Activated naive CD8-positive, alpha-beta T cell (primary cell): ENCODE results near the gene TINCR.

Experiments
- H3K27ac Mint-ChIP-seq: one replicate; pipeline ENCODE4 v1.8.0; 2021; ENCODE audit warnings: mixed read lengths
- H3K27me3 Mint-ChIP-seq: one replicate; pipeline ENCODE4 v1.8.0; 2021; ENCODE audit warnings: mixed read lengths
- H3K36me3 Mint-ChIP-seq: one replicate; pipeline ENCODE4 v1.8.0; 2021; ENCODE audit warnings: mixed read lengths
- H3K4me1 Mint-ChIP-seq: one replicate; pipeline ENCODE4 v1.8.0; 2021; ENCODE audit warnings: low read depth, mixed read lengths
- H3K4me3 Mint-ChIP-seq: one replicate; pipeline ENCODE4 v1.8.0; 2021; ENCODE audit warnings: mild to moderate bottlenecking, mixed read lengths
- H3K9me3 Mint-ChIP-seq: one replicate; pipeline ENCODE4 v1.8.0; 2021; ENCODE audit warnings: low read depth, mixed read lengths

The TINCR gene

DNA sequence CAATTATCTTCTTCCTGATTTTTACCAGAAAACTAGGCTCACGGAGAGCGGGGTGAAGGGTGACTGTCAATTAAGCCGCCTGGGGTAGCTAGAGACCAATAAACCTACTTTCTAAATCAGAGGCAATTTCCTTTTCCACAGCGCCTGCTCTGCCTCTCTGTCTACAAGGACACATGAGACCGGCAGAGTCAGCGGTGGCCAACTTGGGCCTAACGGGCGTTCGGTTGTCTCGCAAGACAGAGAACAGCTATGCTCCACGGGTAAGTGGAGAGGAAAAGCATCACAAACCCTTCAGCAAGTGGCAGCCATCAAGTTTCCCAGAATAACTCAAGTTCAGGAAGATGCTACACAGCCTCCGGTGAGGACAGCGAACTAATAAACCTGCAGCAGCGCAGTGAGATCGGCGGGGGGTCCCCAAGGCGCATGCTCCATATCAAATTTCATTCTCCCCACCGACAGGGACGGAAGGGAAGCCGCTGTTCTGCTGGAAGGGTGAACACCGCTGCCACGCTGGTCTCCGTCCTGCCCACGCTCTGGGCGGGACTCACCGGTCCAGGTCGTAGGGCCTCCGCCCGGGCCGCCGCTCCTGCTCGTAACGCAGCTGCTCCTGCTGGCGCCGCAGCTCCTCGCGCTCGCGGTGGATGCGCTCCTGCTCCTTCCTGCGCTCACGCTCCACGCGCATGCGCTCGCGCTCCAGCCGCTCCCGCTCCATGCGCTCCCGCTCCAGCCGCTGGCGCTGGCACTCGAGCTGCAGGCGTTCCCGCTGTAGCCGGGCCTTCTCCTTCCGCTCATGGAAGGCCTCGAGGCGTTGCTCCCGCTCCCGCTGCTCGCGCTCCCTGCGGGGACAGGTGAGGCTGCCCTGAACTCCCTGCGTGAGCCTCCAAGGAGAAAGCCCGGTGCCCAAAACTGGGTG lies 25.8 kb upstream of the TINCR start:
- H3K27ac Mint-ChIP-seq, result no peak overlapping the region
- no peak overlapping the region for H3K4me3 Mint-ChIP-seq
- no peaks in the 10 kb centered on the region for H3K4me1 Mint-ChIP-seq
- H3K9me3 Mint-ChIP-seq, result no peaks in the 10 kb centered on the region
- H3K27me3 Mint-ChIP-seq, result no peaks in the 10 kb centered on the region
- peaks cover 3% of the 10 kb centered on the region for H3K36me3 Mint-ChIP-seq

DNA sequence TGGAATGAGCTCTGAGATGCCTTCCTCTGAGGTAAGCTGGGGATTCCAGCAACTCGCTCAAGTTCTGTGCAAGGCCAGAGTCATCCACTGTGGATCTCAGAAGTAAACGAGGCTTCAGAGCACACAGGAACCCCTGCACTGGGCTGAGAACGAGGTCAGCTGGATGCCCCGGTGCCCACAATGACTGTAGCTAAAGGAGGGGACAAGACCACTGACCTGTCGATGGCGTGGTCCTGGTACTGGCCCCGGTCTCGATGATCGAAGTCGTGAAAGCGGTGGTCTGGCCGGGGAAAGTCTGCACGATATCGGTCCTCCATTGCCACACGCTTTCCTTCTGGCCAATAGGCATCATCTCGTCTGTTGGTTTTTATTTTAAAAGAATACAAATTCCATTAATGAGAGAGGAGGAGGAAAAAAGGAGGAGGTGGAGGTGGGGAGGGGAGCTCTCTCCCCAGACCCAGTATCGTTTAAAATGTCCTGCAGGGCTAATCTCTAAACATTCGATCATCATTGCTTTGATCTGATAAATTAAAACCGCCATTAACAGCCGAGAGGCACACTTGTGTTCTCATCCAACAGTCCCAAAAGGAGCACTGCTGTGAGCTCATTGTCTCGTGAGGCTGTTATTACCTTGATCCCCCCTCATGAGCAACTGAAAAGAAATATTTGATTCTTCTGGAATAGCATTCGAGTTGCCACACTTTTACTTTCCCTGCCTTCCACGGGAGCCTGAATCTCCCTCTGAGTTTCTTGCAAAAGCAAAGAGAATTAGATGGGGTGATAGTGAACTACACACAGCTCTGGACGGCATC lies 25.0 kb upstream of the TINCR start:
- Mint-ChIP-seq H3K36me3 (peaks cover 3% of the 10 kb centered on the region), H3K4me3 (no peak overlapping the region), H3K27me3 (no peaks in the 10 kb centered on the region), H3K27ac (no peak overlapping the region), H3K9me3 (no peaks in the 10 kb centered on the region), H3K4me1 (no peaks in the 10 kb centered on the region)

GRCh38 chr19:5591476-5591875 lies 23.7 kb upstream of the TINCR start:
- peaks cover 3% of the 10 kb centered on the region for H3K4me1 Mint-ChIP-seq
- H3K27ac Mint-ChIP-seq, result no peak overlapping the region
- H3K27me3 Mint-ChIP-seq, result no peaks in the 10 kb centered on the region
- H3K9me3 Mint-ChIP-seq, result no peaks in the 10 kb centered on the region
- H3K4me3 Mint-ChIP-seq, result no peak overlapping the region
- peaks cover 5% of the 10 kb centered on the region for H3K36me3 Mint-ChIP-seq

GRCh38 chr19:5590865-5591154 lies 23.1 kb upstream of the TINCR start:
- H3K9me3 Mint-ChIP-seq, result no peaks in the 10 kb centered on the region
- H3K27me3 Mint-ChIP-seq, result no peaks in the 10 kb centered on the region
- H3K4me1 Mint-ChIP-seq, result peaks cover 6% of the 10 kb centered on the region
- no peak overlapping the region for H3K4me3 Mint-ChIP-seq
- H3K36me3 Mint-ChIP-seq, result peaks cover 5% of the 10 kb centered on the region
- H3K27ac Mint-ChIP-seq, result no peak overlapping the region

DNA sequence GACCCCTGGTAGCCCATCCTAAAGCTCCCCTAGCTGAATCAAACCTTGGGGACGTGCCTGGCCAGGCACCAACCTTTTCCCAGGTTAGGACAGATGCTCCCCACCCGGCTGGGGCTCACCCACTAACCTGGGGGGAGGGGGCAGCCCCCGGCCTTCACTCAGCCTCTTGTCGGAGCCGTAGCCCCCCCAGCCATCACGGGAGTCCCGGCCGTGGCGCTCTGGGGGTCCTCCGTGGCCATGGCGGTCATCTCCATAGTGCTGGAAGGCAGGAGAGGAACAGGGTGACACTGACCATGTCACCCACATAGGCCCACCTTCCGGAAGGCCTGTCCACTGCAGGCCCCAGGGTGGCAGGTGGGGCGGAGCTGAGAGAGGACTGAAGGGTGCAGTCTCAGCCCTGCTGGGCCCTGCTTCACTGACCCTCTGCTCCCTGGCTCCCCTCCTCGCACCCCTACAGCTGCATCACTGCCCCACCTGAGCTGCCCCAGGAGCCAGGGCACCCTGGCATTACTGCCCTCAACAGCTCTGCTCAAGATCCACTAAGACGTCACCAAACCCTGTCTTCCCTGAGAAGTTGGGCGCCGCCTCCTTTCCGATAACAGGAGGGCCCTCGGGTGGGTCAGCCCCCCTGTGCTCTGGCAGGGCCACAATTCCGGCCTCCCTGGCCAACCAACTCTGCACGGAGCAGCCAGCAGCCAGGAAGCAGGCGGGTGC lies 22.6 kb upstream of the TINCR start:
- Mint-ChIP-seq H3K4me1 (peaks cover 10% of the 10 kb centered on the region), H3K27ac (no peak overlapping the region), H3K9me3 (no peaks in the 10 kb centered on the region), H3K27me3 (no peaks in the 10 kb centered on the region), H3K36me3 (peaks cover 3% of the 10 kb centered on the region), H3K4me3 (no peak overlapping the region)

DNA sequence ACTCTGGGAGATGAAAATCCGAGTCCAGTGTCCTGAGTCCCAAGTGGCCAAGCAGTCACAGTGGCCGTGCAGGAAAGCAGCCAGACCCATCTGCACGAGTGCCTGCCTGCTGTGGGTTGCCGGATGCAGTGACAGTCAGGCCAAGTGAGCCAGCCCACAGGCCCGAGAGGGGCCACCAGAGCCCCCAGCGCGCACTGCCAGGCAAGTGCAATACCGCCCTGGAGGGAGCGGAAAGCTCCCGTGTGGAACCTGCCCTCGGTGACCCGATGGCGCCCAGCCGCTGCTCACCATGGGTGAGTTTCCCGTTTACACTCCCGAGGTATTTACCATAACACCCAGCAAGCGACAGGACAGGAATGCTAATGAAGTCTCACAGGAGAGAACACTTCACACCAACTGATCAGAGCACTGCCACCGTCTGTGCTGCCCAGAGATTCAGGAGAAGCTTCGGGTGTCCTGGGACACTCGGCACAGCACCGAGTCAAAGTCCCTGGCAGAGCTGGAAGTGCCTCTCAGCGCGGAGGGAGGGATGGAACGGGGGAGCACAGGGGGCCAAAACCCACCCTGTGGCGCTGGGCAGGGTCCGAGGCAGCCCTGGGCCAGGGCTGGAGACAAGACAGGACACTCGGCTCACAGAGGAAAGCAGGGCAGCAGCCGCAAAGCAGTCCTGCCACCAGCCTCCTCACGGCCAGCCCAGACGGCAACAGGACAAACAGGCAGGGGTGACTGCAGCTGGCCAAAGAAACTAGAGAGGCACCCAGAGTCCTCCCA lies 21.3 kb upstream of the TINCR start:
- H3K36me3 Mint-ChIP-seq, result peaks cover 2% of the 10 kb centered on the region
- H3K4me3 Mint-ChIP-seq, result no peak overlapping the region
- peaks cover 10% of the 10 kb centered on the region for H3K4me1 Mint-ChIP-seq
- H3K9me3 Mint-ChIP-seq, result no peaks in the 10 kb centered on the region
- H3K27me3 Mint-ChIP-seq, result no peaks in the 10 kb centered on the region
- no peak overlapping the region for H3K27ac Mint-ChIP-seq

DNA sequence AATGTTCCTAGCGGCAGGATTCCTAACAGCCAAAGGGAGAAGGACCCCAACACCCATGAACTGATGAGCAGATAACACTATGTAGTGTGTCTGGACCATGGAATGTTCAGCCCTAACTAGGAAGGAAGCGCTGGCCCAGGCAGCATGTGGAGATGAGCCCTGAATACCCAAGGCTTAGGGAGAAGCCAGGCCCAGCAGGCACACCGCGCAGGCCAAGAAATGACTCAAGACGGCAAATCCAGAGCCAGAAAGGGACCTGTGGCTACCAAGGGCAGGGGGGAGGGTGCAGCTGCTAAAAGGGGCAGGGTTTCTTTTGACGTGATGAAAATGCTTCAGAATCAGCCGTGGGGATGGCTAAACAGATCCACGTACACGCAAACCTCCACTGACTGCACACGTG lies 20.7 kb upstream of the TINCR start:
- Mint-ChIP-seq H3K36me3 (peaks cover 2% of the 10 kb centered on the region), H3K4me3 (no peak overlapping the region), H3K27ac (no peak overlapping the region), H3K4me1 (peaks cover 10% of the 10 kb centered on the region), H3K27me3 (no peaks in the 10 kb centered on the region), H3K9me3 (no peaks in the 10 kb centered on the region)

DNA sequence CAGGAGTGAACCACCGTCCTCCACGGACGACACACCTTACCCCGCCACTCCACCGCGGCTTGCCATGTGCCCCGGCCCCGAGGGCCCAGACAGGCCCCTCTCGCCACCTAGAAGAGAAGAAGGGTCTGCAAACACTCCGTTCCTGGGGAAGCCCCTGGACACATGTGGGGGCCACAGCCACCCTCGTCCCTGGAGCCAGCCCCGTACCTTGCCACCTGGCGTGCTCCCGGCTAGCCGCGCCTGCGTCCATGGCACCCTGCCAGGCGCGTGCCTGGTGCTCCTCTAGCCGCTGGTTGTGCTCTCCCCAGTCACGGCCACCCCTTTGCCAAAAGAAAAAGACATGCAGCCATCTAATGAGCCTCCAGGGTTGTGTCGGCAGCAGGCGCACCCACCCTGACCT lies 19.9 kb upstream of the TINCR start:
- no peaks in the 10 kb centered on the region for H3K9me3 Mint-ChIP-seq
- H3K36me3 Mint-ChIP-seq, result peaks cover 2% of the 10 kb centered on the region
- no peak overlapping the region for H3K4me3 Mint-ChIP-seq
- H3K27me3 Mint-ChIP-seq, result no peaks in the 10 kb centered on the region
- H3K27ac Mint-ChIP-seq, result no peak overlapping the region
- peaks cover 10% of the 10 kb centered on the region for H3K4me1 Mint-ChIP-seq

DNA sequence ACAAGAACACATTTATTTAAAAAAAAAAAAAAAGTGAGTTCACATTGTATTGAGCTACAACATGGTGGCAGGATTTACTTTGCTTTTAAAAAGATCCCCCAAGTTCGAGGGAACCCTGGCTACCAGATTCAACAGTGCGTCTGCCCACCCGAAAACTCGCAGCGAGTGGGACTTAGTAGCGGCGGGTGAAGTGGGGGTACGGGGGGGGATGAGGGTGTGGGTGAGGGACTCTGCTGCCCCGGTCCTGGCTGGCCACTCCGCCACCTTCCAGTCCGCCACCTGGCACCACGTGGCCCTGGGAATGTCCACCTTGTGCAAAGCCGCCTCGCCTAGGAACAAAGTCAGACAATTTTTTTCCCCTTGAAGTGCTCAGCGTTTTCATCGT lies 19.3 kb upstream of the TINCR start:
- Mint-ChIP-seq H3K36me3 (peaks cover 2% of the 10 kb centered on the region), H3K27ac (no peak overlapping the region), H3K9me3 (no peaks in the 10 kb centered on the region), H3K27me3 (no peaks in the 10 kb centered on the region), H3K4me1 (peaks cover 10% of the 10 kb centered on the region), H3K4me3 (no peak overlapping the region)

GRCh38 chr19:5586300-5587070 lies 18.7 kb upstream of the TINCR start:
- peaks cover 10% of the 10 kb centered on the region for H3K4me1 Mint-ChIP-seq
- no peak overlapping the region for H3K4me3 Mint-ChIP-seq
- H3K27ac Mint-ChIP-seq, result no peak overlapping the region
- H3K9me3 Mint-ChIP-seq, result no peaks in the 10 kb centered on the region
- H3K36me3 Mint-ChIP-seq, result peaks cover 2% of the 10 kb centered on the region
- H3K27me3 Mint-ChIP-seq, result no peaks in the 10 kb centered on the region

DNA sequence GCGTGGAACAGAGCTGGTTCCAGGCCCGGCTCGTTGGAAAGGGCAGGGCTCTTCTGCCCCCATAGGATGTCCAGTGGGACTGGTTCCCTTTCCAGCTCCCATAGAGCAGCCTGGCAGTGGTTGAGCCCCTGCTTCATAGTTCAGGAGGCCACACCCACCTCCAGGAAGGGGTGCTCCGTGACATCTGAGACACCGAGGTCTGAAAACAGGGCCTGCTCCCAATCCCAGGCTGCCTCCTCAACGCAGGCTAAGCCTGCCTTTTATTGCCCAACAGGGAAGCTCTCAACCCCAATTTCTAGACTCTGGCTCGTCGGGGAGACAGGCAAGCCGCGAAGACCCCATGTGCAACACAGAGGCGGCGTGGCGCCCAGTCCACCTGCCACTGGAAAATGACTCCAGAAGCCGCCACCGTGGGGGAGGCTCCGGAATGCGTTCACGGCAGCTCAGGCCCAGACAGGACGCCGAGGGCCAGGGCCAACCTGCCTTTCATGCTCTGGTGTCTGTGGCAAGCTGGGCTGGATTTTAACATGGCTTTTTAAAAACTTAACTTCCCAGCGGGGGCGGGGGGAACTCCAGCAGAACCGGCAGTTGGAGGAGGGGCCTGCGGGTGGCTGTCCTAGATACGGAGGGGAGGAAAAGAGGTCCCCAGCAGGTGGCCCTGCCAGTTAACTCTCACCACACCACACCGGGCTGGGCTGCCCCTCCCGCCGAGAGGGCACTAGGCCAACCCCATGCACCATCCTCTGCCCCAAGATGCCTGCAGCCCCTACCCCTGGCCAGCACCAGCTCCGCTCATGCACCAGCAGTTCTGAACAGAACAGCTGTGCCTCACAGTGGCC lies 17.9 kb upstream of the TINCR start:
- Mint-ChIP-seq H3K27me3 (no peaks in the 10 kb centered on the region), H3K9me3 (no peaks in the 10 kb centered on the region), H3K36me3 (peaks cover 2% of the 10 kb centered on the region), H3K4me3 (peak overlapping the region; percentile 38), H3K4me1 (peaks cover 10% of the 10 kb centered on the region), H3K27ac (peak overlapping the region; percentile 61)

GRCh38 chr19:5580161-5580571 lies 12.4 kb upstream of the TINCR start:
- Mint-ChIP-seq H3K27me3 (no peaks in the 10 kb centered on the region), H3K4me3 (no peak overlapping the region), H3K27ac (no peak overlapping the region), H3K9me3 (no peaks in the 10 kb centered on the region), H3K4me1 (peaks cover 6% of the 10 kb centered on the region), H3K36me3 (no peaks in the 10 kb centered on the region)

DNA sequence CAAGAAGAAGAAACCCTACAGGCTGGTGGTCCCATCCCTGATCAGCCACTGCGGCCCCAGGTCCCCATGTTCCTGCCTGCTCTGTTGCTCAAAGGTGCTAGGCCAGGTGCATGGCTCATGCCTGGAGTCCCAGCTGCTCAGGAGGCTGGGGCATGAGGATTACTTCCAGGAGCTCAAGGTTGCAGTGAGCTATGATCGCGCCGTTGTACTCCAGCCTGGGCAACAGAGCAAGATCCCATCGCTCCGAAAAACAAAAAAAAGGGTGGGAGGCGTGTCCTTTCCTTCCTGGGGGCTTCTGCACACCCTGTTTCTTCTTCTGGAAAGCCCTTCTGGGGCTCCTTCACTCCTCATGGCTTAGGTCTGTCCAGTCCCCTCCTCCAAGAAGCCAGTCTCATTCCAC lies 11.9 kb upstream of the TINCR start:
- peaks cover 6% of the 10 kb centered on the region for H3K4me1 Mint-ChIP-seq
- H3K27ac Mint-ChIP-seq, result no peak overlapping the region
- H3K27me3 Mint-ChIP-seq, result no peaks in the 10 kb centered on the region
- H3K36me3 Mint-ChIP-seq, result no peaks in the 10 kb centered on the region
- H3K9me3 Mint-ChIP-seq, result no peaks in the 10 kb centered on the region
- H3K4me3 Mint-ChIP-seq, result no peak overlapping the region
